HCT116 (cell line): ENCODE measurements around the gene CTBP2. TPM values are rescaled to one million over a fixed set of nuclear protein-coding genes. Genes with fewer than 3 reads are reported as not detected.

Experiments
- ATAC-seq: fragments of 200-7000 bp; cut with Tn5 transposase; 2 replicates; pipeline ENCODE4 v1.9.1; 2020; ENCODE audit warnings: mild to moderate bottlenecking, moderate library complexity
- BruUV-seq: library from RNA; stranded (reverse); fragments of 400-500 nt; replicated peaks from 2 replicates; lab custom pipeline; 2021; lab: Mats Ljungman, UMichigan
- CTCF ChIA-PET: fragments of 300-600 bp; sonication (Branson Sonifier 250); formaldehyde crosslinking; loops from one replicate; lab custom pipeline; 2021; ENCODE audit warnings: antibody characterized with exemption; lab: Charles Lee
- POLR2A ChIA-PET: fragments of 300-600, 350-600 bp; sonication (Branson Sonifier 250); formaldehyde crosslinking; loops from one replicate; lab custom pipeline; 2021; ENCODE audit warnings: antibody characterized with exemption; lab: Charles Lee
- RAD21 ChIA-PET, 2 experiments: fragments of 300-600 bp; sonication (Branson Sonifier 250); formaldehyde crosslinking; loops; one replicate each; lab custom pipeline; 2023; ENCODE audit warnings: low total read pairs in 2 of 2; ENCODE audit not compliant: uncharacterized antibody in 2 of 2, unreplicated experiment in 2 of 2, low non-redundant PET in 1 of 2; lab: Charles Lee
- DNase-seq: peaks from one replicate; pipeline ENCODE4 v3.0.0-alpha.2; 2010; ENCODE audit warnings: low read depth, low spot score
- H2AFZ ChIP-seq: fragments of 200-600 bp; shearing (Covaris generic), sonication (generic); 2 replicates; pipeline ENCODE4 v1.6.1; 2017; ENCODE audit warnings: low read depth, mixed run types, mixed read lengths, antibody characterized with exemption, low read length; ENCODE audit not compliant: poor library complexity, severe bottlenecking
- H3K27ac ChIP-seq: 2 replicates; pipeline ENCODE4 v1.5.1; 2012; ENCODE audit warnings: low read depth, low read length
- H3K27me3 ChIP-seq: fragments of 200-600 bp; sonication (generic); 2 replicates; pipeline ENCODE4 v1.6.1; 2016; ENCODE audit warnings: mixed run types, low read length, mixed read lengths; ENCODE audit not compliant: insufficient read depth
- H3K36me3 ChIP-seq, 2 experiments: fragments of 200-500 bp in 1 of 2; fragments of 200-600 bp in 1 of 2; sonication (Bioruptor generic) in 1 of 2; sonication (generic) in 1 of 2; 2 replicates each; pipeline versions ENCODE4 v1.5.1 to v1.6.1; 2014 to 2016; ENCODE audit warnings: low read length in 2 of 2, inconsistent platforms in 1 of 2, mixed read lengths in 1 of 2, mixed run types in 1 of 2; ENCODE audit not compliant: insufficient read depth in 2 of 2, control insufficient read depth in 1 of 2
- H3K4me1 ChIP-seq, 2 experiments: fragments of 200-600 bp in 1 of 2; sonication (generic) in 1 of 2; 2 replicates each; pipeline versions ENCODE4 v1.5.1 to v1.6.1; 2012 to 2017; ENCODE audit warnings: low read length in 2 of 2, inconsistent platforms in 1 of 2, mild to moderate bottlenecking in 1 of 2, mixed read lengths in 1 of 2, mixed run types in 1 of 2, moderate library complexity in 1 of 2; ENCODE audit not compliant: insufficient read depth in 2 of 2, control insufficient read depth in 1 of 2
- H3K4me2 ChIP-seq: fragments of 200-600 bp; sonication (generic); 2 replicates; pipeline ENCODE4 v1.6.1; 2017; ENCODE audit warnings: mixed run types, low read length, mixed read lengths
- H3K4me3 ChIP-seq, 2 experiments: fragments of 200-600 bp in 1 of 2; sonication (generic) in 1 of 2; replicated peaks in 1 of 2; 2 replicates each; pipeline ENCODE4 v1.5.1; 2011 to 2016; ENCODE audit warnings: low read length in 2 of 2, control low read depth in 1 of 2, low read depth in 1 of 2, mild to moderate bottlenecking in 1 of 2, mixed read lengths in 1 of 2, mixed run types in 1 of 2
- H3K79me2 ChIP-seq: fragments of 200-600 bp; sonication (generic); 2 replicates; pipeline ENCODE4 v1.6.1; 2017; ENCODE audit warnings: mild to moderate bottlenecking, mixed run types, low read length, moderate library complexity, mixed read lengths; ENCODE audit not compliant: insufficient read depth
- H3K9ac ChIP-seq: fragments of 200-600 bp; sonication (generic); 2 replicates; pipeline ENCODE4 v1.6.1; 2016; ENCODE audit warnings: low read length, mixed read lengths
- H3K9me2 ChIP-seq: fragments of 200-600 bp; sonication (generic), shearing (Covaris generic); 2 replicates; pipeline ENCODE4 v1.6.1; 2017; ENCODE audit warnings: mixed run types, mild to moderate bottlenecking, moderate library complexity; ENCODE audit not compliant: insufficient read depth
- H3K9me3 ChIP-seq, 2 experiments: fragments of 200-500 bp in 1 of 2; fragments of 200-600 bp in 1 of 2; sonication (Bioruptor generic) in 1 of 2; sonication (generic) in 1 of 2; 2 replicates each; pipeline ENCODE4 v1.6.1; 2014 to 2017; ENCODE audit warnings: low read length in 2 of 2, mixed read lengths in 2 of 2, inconsistent platforms in 1 of 2, low read depth in 1 of 2, mild to moderate bottlenecking in 1 of 2, mixed run types in 1 of 2, moderate library complexity in 1 of 2; ENCODE audit not compliant: control insufficient read depth in 1 of 2, insufficient read depth in 1 of 2
- H4K20me1 ChIP-seq: fragments of 200-600 bp; sonication (generic), shearing (Covaris generic); 2 replicates; pipeline ENCODE4 v1.6.1; 2017; ENCODE audit warnings: mixed run types, mild to moderate bottlenecking, moderate library complexity; ENCODE audit not compliant: insufficient read depth
- CEBPB ChIP-seq: IDR thresholded peaks from 2 replicates; pipeline ENCODE4 v1.6.1; 2012; ENCODE audit warnings: low read depth
- CTCF ChIP-seq, 3 experiments: fragments of 200-600 bp in 1 of 3; sonication (generic) in 1 of 3; IDR thresholded peaks in 2 of 3; conservative IDR thresholded peaks in 1 of 3; 2 replicates each; pipeline ENCODE4 v1.5.1; 2012 to 2017; ENCODE audit warnings: low read depth in 2 of 3, low read length in 2 of 3, antibody characterized with exemption in 1 of 3, borderline replicate concordance in 1 of 3, control low read depth in 1 of 3, mild to moderate bottlenecking in 1 of 3, mixed read lengths in 1 of 3, mixed run types in 1 of 3, moderate library complexity in 1 of 3; ENCODE audit not compliant: insufficient read depth in 1 of 3
- EGR1 ChIP-seq: IDR thresholded peaks from 2 replicates; pipeline ENCODE4 v1.6.1; 2012; ENCODE audit warnings: low read depth
- ELF1 ChIP-seq: IDR thresholded peaks from 2 replicates; pipeline ENCODE4 v1.6.1; 2012; ENCODE audit warnings: low read depth, borderline replicate concordance
- MAX ChIP-seq: IDR thresholded peaks from 2 replicates; pipeline ENCODE4 v1.6.1; 2012
- POLR2A ChIP-seq: IDR thresholded peaks from 2 replicates; pipeline ENCODE4 v1.7.0; 2011; ENCODE audit warnings: borderline replicate concordance; ENCODE audit not compliant: insufficient read depth, insufficient read length; ENCODE audit errors: extremely low read depth
- REST ChIP-seq: IDR thresholded peaks from 2 replicates; pipeline ENCODE4 v1.6.1; 2012; ENCODE audit warnings: low read depth
- SP1 ChIP-seq: IDR thresholded peaks from 2 replicates; pipeline ENCODE4 v1.6.1; 2012; ENCODE audit warnings: low read depth
- SRF ChIP-seq: IDR thresholded peaks from 2 replicates; pipeline ENCODE4 v1.6.1; 2012; ENCODE audit warnings: low read depth
- TCF7L2 ChIP-seq: IDR thresholded peaks from 2 replicates; pipeline ENCODE4 v1.7.0; 2011; ENCODE audit warnings: borderline replicate concordance, inconsistent platforms; ENCODE audit not compliant: insufficient read depth, insufficient read length; ENCODE audit errors: extremely low read depth
- ZBTB33 ChIP-seq: IDR thresholded peaks from 2 replicates; pipeline ENCODE4 v1.6.1; 2011; ENCODE audit warnings: mild to moderate bottlenecking, low read length, moderate library complexity; ENCODE audit not compliant: insufficient replicate concordance; ENCODE audit errors: extremely low read depth
- ZFX ChIP-seq: fragments of 450-650 bp; IDR thresholded peaks from 2 replicates; pipeline ENCODE4 v1.6.1; 2017
- ZNF274 ChIP-seq: fragments of 200-500 bp; sonication (Bioruptor generic); IDR thresholded peaks from 2 replicates; pipeline ENCODE4 v1.6.1; 2014; ENCODE audit warnings: mild to moderate bottlenecking, low read depth, low read length, inconsistent platforms
- intact Hi-C: fragments of 100-400 bp; cut with micrococcal nuclease; formaldehyde crosslinking; loops from 2 replicates; pipeline ENCODE4 v1.10.0; 2022
- total RNA-seq: library from RNA; stranded (reverse); gene quantifications from one replicate; pipeline ENCODE4 v1.2.1, GENCODE V29; 2021; ENCODE audit not compliant: unreplicated experiment

CTBP2 gene
- total RNA-seq, 1 experiment from 2014 or later: 144 TPM

- TF ChIP-seq EGR1 (no peak), SRF (no peak), ZFX (no peak), CEBPB (no peak), CTCF (IDR thresholded peaks at IDR 0.05 in 2 of 3, conservative IDR thresholded peaks at IDR 0.05 in 1 of 3; ENCODE audit: borderline replicate concordance in 1 of 3, insufficient read depth in 1 of 3, low read depth in 2 of 3, low read length in 2 of 3) (no peak)
- Histone ChIP-seq H3K27ac (no peak overlapping the region), H3K9me2 (no peaks in the 10 kb centered on the region), H3K4me3 (no peak overlapping the region), H2AFZ (no peak overlapping the region), H3K79me2 (peaks cover 97% of the 10 kb centered on the region), H3K9me3 (no peaks in the 10 kb centered on the region), H3K27me3 (no peaks in the 10 kb centered on the region), H4K20me1 (peaks cover 13% of the 10 kb centered on the region; the same call in 1 of the 2 replicates), H3K9ac (no peak overlapping the region), H3K4me2 (no peak overlapping the region), H3K4me1 (peaks cover 2 to 16% of the 10 kb centered on the region in 2 experiments; a peak in 2 of 4 replicates), H3K36me3 (no peaks in the 10 kb centered on the region)
- CTCF ChIA-PET: no interaction called here
- RAD21 ChIA-PET: no interaction called here
- POLR2A ChIA-PET: no interaction called here
- intact Hi-C loops: no loop called here
- DNase-seq (no peak), ATAC-seq (no peak)
- no TSS peak for BruUV-seq
These were observed 63.4 kb downstream of the CTBP2 start for GRCh38 chr10:125096975-125097374.

GRCh38 chr10:125096371-125096770, 64.0 kb downstream of the CTBP2 start:
- no peak overlapping the region for H3K4me2 ChIP-seq
- no peak for TF ChIP-seq EGR1
- no peak for TF ChIP-seq ELF1
- TF ChIP-seq REST: no peak
- TF ChIP-seq POLR2A: no peak
- no peak for TF ChIP-seq TCF7L2
- no peak for TF ChIP-seq SP1
- no peak for TF ChIP-seq ZBTB33
- no peak for TF ChIP-seq ZNF274
- TF ChIP-seq MAX: no peak

More at GRCh38 chr10:125096371-125096770, 64.0 kb downstream of the CTBP2 start:
- Histone ChIP-seq H3K36me3 (no peaks in the 10 kb centered on the region), H3K9me3 (no peaks in the 10 kb centered on the region), H3K79me2 (peaks cover 97% of the 10 kb centered on the region), H3K4me1 (peaks cover 0 to 16% of the 10 kb centered on the region in 2 experiments; a peak in 1 of 4 replicates), H3K9me2 (no peaks in the 10 kb centered on the region), H2AFZ (no peak overlapping the region), H3K27me3 (no peaks in the 10 kb centered on the region), H3K4me3 (no peak overlapping the region), H3K9ac (no peak overlapping the region), H3K27ac (no peak overlapping the region), H4K20me1 (peaks cover 13% of the 10 kb centered on the region; the same call in 1 of the 2 replicates)
- intact Hi-C loops: no loop called here
- DNase-seq: no peak
- POLR2A ChIA-PET: no interaction called here
- CTCF ChIA-PET: no interaction called here
- no peak for ATAC-seq
- RAD21 ChIA-PET: no interaction called here
- BruUV-seq: no TSS peak
